ENCODE data around the gene NUDT8.

NUDT8 gene

DNA sequence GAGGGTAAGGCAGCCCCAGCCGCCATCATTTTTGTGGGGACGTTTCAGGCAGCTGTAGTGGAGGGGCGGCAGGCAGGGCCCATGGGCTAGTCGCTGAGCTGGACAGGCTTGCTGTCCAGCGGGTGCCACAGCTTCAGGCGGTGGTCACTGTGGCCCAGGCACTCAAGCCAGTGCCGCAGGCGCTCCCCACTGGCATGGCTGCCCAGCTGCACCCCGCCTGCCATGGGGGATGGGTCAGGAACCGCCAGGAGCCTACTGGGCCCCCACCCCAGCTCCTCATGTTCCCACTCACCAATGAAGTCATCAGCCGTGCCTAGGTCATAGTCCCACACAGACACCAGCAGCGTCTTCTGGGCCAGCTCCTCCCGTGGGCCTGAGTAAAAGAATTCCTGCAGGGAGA lies 17.0 kb downstream of the NUDT8 start:
- TF ChIP-seq, protein P1, sequence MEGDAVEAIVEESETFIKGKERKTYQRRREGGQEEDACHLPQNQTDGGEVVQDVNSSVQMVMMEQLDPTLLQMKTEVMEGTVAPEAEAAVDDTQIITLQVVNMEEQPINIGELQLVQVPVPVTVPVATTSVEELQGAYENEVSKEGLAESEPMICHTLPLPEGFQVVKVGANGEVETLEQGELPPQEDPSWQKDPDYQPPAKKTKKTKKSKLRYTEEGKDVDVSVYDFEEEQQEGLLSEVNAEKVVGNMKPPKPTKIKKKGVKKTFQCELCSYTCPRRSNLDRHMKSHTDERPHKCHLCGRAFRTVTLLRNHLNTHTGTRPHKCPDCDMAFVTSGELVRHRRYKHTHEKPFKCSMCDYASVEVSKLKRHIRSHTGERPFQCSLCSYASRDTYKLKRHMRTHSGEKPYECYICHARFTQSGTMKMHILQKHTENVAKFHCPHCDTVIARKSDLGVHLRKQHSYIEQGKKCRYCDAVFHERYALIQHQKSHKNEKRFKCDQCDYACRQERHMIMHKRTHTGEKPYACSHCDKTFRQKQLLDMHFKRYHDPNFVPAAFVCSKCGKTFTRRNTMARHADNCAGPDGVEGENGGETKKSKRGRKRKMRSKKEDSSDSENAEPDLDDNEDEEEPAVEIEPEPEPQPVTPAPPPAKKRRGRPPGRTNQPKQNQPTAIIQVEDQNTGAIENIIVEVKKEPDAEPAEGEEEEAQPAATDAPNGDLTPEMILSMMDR (IDR thresholded peaks at IDR 0.05; ENCODE audit: extremely low read depth, insufficient read depth, missing control alignments) = no peak
- no peak for DNase-seq (ENCODE audit: low spot score)
- in situ Hi-C loops (cut with MboI; ENCODE audit: low pct_unique_long_range_greater_than_20kb, low sequenced_read_pairs, unreplicated experiment) = no loop called here

DNA sequence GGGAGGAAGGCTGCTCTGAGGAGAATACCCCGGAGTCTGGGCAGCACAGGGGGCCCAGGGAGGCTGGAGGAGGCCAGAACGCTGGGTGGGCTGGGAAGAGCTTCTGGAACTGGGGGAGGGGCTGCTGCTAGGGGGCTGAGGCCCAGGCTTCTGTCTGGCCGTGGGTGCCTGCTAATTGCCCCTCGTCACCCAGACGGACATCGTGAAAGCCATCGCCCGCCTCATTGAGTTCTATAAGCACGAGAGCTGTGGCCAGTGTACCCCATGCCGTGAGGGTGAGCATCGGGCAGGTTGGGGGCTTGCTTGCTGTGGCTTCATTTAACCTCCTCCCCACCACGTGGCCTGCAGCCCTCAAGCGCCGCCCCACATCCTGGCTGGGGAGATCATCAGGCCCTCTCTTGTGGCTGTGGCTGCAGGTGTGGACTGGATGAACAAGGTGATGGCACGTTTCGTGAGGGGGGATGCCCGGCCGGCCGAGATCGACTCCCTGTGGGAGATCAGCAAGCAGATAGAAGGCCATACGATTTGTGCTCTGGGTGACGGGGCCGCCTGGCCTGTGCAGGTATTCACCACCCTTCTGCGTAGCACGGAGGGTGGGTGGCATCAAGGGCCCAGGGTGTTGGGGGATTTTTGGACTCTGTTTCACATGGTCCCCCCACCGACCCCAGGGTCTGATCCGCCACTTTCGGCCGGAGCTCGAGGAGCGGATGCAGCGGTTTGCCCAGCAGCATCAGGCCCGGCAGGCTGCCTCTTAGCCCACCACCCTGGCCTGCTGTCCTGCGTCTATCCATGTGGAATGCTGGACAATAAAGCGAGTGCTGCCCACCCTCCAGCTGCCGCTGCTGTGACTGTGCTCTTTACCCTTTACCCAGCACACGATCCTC lies 17.8 kb downstream of the NUDT8 start:
- in situ Hi-C loops (cut with MboI; ENCODE audit: low pct_unique_long_range_greater_than_20kb, low sequenced_read_pairs, unreplicated experiment) = no loop called here
- no peak for DNase-seq (ENCODE audit: low spot score)
- TF ChIP-seq, protein P1 (IDR thresholded peaks at IDR 0.05; ENCODE audit: extremely low read depth, insufficient read depth, missing control alignments) = no peak

DNA sequence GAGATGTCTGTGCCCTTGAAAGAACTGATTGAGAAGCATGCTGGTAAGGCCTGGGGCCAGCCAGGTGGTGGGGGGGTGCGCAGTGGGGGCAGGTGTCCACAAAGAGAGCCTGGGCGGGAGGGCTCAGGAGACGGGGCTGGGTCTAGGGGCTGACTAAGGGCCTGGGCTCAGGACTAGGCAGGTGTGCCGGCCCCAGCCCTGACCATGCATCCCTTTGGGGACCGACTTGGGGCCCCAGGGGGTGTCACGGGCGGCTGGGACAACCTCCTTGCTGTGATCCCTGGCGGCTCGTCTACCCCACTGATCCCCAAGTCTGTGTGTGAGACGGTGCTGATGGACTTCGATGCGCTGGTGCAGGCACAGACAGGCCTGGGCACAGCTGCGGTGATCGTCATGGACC lies 18.6 kb downstream of the NUDT8 start:
- in situ Hi-C loops (cut with MboI; ENCODE audit: low pct_unique_long_range_greater_than_20kb, low sequenced_read_pairs, unreplicated experiment) = no loop called here
- DNase-seq (ENCODE audit: low spot score) = no peak
- TF ChIP-seq, protein P1 (IDR thresholded peaks at IDR 0.05; ENCODE audit: extremely low read depth, insufficient read depth, missing control alignments) = no peak

DNA sequence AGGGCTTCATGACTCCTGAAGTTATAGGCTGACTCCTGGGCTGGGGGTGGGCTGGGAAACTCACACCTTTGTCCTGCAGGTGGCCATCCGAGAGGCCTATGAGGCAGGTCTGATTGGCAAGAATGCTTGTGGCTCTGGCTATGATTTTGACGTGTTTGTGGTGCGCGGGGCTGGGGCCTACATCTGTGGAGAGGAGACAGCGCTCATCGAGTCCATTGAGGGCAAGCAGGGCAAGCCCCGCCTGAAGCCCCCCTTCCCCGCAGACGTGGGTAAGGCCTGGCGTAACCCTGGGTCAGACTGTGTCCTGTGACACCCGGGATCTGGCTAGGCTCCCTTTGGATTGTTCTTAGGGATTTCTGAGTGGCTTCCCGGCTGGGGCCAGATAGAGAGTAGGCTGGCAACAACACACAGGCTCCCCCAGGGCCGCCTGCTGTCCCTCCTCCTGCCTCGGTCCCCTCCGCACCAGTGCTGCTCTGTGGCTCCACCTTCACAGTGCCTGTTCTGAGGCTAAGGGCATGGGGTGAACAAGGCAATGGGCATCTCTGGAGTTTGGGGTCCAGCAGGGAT lies 19.4 kb downstream of the NUDT8 start:
- in situ Hi-C loops (cut with MboI; ENCODE audit: low pct_unique_long_range_greater_than_20kb, low sequenced_read_pairs, unreplicated experiment) = no loop called here
- DNase-seq (ENCODE audit: low spot score) = no peak
- TF ChIP-seq, protein P1 (IDR thresholded peaks at IDR 0.05; ENCODE audit: extremely low read depth, insufficient read depth, missing control alignments) = no peak

DNA sequence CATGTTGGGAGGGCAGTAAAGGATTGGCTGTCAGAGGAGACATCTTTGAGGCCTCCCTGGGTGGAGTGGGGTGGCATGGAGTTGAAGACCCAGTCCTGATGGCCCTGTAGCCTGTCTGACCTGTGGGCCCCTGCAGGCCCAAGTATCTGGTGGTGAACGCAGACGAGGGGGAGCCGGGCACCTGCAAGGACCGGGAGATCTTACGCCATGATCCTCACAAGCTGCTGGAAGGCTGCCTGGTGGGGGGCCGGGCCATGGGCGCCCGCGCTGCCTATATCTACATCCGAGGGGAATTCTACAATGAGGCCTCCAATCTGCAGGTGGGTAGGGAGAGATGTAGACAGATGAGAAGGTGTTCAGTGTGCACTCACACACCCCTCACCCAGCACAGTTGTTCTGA lies 20.4 kb downstream of the NUDT8 start:
- DNase-seq (ENCODE audit: low spot score) = no peak
- TF ChIP-seq, protein P1 (IDR thresholded peaks at IDR 0.05; ENCODE audit: extremely low read depth, insufficient read depth, missing control alignments) = no peak
- in situ Hi-C loops (cut with MboI; ENCODE audit: low pct_unique_long_range_greater_than_20kb, low sequenced_read_pairs, unreplicated experiment) = no loop called here

DNA sequence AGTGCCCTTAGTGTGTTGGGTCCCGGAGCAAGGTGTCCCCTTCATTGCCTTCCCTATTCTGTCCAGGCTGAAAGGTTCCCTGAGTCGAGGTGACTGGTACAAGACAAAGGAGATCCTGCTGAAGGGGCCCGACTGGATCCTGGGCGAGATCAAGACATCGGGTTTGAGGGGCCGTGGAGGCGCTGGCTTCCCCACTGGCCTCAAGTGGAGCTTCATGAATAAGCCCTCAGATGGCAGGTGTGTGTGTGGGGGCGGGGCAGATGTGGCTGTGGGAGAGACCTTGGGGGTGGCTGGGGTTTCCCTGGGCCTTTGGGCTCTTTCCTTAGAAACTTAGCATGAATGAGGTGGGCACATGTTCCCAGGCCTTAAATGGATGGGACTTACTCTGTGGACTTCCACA lies 21.3 kb downstream of the NUDT8 start:
- TF ChIP-seq, protein P1 (IDR thresholded peaks at IDR 0.05; ENCODE audit: extremely low read depth, insufficient read depth, missing control alignments) = no peak
- in situ Hi-C loops (cut with MboI; ENCODE audit: low pct_unique_long_range_greater_than_20kb, low sequenced_read_pairs, unreplicated experiment) = no loop called here
- no peak for DNase-seq (ENCODE audit: low spot score)
